GM15510 (cell line): ENCODE measurements around the gene PACS1.
A peak's percentile ranks its signal among the peaks of the same experiment; 100 is the strongest.

Source experiments
- POLR2A ChIP-seq: IDR thresholded peaks from 3 replicates; pipeline ENCODE4 v1.6.1; 2011; ENCODE audit warnings: borderline replicate concordance; ENCODE audit not compliant: insufficient read length; ENCODE audit errors: extremely low read depth

PACS1 gene

DNA sequence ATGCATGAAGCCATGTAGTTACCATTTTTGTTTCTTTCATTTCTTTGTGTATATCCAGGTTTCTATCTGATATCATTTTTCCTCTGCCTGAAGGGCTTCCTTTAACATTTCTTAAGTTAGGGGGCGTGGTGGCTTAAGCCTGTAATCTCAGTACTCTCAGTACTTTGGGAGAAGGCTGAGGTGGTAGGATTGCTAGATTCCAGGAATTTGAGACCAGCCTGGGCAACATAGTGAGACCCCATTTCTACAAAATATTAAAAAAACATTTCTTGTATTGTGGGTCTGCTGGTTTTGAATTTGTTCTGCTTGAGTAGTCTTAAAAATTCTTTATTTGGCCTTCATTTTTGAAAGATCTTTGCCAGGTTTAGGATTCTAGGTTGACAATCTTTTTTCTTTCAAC is 5.5 kb upstream of the PACS1 start:
- TF ChIP-seq POLR2A, result no peak

DNA sequence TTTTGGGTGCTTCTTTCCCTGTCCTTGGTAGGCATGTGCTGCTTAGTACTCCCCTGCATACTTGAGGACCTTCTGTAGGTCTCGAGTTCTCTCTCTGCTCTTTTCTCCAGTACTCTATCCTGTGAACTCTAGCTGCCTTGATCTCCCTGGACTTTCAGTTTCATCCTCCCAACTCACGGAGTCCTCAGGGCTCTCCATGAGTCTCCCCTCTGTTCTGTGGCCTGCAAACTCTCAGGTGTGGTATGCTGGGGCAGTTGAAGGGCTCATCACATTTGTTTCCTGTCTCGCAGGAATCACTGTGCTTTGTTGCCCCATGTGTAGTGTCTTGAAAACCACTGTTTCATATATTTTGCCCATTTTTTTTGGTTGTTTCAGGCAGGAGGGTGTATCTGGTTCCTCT is 3.3 kb upstream of the PACS1 start:
- no peak for TF ChIP-seq POLR2A

DNA sequence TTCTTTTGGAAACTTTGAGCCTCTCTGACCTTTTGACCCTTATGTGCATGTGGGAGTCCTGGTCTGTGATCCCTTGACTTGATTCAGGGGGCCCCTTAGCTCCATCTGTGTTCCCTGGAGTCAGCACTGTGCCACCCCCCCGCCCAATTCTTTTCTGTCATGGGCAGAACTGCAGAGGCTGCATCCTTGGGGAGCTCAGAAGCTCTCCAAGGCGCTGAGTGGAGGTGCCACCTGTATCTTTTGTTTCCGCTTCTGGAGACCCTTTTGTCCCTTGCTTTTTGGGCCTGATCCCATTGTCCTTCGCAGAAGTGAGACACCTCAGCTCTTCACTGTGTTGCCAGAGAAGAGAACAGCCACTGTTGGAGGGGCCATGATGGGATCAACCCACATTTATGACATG is 2.4 kb upstream of the PACS1 start:
- TF ChIP-seq POLR2A, result no peak

DNA sequence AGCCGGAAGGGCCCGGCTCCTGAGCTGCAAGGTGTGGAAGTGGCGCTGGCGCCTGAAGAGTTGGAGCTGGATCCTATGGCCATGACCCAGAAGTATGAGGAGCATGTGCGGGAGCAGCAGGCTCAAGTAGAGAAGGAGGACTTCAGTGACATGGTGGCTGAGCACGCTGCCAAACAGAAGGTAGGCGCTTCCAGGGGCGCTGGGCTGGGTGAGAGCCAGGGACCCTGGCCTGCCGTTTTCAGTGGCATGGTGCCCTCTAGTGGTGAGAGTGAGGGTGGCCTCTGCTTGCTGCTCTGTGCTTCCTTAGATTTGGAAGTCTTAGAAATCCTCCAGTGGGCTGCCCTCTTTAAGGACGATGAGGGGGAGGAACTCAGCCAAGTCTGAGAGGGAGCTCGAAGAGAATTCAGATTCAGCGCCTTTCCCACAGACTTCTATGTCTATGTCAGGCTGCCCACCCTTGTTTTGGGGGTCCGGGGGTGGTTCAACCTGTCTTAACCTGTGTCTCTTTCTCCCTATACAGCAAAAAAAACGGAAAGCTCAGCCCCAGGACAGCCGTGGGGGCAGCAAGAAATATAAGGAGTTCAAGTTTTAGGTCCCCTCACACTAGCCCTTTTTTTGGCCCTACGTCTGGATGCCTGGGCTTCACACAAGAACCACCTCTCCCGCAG is 1.8 kb upstream of the PACS1 start:
- no peak for TF ChIP-seq POLR2A

DNA sequence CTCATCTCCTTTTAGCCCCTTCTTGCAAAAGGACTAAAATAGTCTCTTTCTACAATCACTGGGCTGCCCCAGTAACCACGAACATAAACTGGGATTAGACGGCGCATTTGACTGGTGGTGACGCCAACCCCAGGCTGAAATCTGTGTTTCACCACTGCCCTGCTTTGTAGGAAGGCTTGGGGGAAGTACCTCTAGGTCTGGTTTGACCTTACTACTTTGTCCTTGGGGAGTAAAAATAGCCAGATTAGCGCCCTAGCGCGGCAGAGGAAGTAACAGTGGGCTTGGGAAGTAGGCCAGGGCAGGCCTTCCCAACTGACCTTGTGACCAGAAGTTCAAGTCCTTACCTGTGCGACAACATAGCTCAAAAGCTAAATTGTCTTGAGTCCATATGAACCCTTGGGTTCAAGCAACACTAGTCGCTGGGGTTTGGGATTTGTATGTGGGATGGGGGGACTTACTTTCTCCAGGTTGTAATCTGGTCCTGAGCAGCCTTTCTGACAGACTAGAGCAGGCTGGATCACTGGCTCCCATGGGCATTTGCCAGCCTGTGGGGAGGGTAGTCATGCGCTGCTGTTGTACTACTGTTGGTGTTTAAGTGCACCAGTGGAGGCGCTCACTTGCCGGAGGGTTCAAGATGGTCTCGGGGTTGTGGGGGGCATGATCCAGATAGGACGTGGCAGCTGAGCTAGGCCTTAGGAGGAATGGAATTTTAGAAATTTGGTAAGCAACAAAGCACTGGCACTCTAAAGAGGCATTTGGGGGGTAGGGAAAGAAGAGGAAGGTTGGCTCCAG is 953 bp upstream of the PACS1 start:
- peak; percentile 8 for TF ChIP-seq POLR2A

DNA sequence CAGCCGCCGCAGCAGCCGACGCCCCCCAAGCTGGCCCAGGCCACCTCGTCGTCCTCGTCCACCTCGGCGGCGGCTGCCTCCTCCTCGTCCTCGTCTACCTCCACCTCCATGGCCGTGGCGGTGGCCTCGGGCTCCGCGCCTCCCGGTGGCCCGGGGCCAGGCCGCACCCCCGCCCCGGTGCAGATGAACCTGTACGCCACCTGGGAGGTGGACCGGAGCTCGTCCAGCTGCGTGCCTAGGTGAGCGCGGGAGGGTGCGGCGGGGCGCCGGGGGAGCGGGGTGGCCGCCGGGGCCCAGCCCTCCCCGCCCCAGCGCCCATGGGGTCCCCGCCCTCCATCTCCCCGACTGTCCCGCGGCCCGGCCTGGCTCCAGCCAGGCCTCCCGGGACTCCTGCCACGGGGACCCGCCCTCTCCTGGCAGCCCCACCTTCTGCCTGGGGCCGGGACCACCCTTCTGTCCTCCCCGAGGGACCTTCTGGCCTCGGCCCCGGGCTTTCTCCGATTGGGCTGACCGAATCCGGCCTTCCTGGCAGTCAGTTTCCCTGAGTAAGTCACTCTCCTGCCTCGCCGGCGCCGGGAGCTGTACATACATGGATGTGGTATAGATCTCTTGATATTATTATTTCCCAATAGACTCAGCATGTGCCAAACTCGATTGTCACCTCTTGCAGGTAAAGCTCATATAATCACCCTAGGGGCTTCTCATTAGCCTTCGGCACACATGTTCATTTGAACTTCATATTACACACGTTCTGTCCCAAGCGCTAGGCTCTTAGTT is 720 bp downstream of the PACS1 start:
- no peak for TF ChIP-seq POLR2A

DNA sequence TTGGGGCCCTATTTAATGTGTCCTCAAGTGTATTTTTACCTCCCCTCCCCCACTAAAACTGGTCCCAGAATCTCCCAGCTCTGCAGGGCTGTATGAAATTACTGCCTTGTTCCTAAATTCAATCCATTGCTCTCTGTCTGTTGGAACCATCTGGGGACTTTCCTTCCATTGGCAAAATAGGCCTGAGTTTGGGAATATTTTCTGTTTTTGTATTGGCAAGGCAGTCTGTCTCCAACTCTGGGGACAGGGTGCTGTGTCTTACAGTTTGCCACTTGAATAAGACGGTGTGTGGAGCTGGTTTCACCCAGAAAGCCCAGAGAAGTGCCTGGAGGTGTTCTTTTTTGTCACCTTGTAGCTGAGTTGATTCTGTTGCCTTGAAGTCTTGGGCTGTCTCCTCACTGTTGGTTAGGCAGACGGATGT is 1.3 kb downstream of the PACS1 start:
- TF ChIP-seq POLR2A, result no peak

DNA sequence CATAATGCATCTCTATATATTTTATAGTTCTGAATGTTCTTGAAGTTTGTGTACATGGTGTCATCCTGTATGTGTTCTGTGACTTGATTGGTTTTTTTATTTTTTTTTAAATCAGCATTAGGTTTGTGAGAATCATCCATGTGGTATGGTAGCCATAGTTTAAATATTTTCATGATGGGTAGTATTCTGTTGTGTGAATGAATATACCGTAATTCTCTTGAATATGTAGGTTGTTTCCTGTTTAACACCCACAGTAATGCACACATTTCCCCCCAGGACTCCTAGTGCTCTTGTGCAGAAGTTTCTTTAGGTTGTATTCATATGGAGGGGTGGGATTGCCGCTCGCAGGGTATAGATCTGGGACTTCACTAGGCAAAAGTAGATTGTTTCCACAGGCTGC is 2.0 kb downstream of the PACS1 start:
- TF ChIP-seq POLR2A, result no peak

DNA sequence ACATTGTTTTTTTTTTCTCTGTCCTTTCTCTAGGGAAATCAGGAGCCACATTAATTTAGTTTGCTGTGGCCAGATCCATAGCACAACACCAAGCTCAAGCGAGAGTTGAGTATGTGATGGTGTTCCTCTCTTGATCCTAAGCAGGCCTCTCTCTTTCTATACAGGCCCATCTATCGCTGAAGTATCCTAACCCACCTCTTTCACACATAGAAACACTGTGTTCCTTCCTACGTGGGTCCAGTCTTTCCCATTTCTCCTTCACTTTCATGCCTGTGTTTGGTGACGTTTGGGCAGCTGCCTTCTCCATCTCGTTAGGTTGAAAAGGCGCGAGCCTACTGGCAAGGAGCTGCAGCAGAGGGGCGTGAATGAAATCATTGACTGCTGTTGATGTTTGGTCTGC is 2.4 kb downstream of the PACS1 start:
- no peak for TF ChIP-seq POLR2A

DNA sequence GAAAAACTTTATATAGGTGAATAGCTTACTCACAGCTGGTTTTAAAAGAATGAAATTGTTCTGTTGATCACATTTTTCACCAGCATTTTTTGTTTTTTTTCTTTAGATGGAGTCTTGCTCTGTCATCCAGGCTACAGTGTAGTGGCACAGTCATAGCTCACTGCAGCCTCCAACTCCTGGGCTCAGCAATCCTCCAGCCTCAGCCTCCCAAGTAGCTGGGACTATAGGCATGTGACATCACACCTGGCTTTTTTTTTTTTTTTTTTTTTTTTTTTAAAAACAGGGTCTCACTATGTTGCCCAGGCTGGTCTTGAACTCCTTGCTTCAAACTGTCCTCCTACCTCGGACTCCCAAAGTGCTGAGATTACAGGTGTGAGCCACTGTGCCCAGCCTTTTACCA is 3.6 kb downstream of the PACS1 start:
- no peak for TF ChIP-seq POLR2A

DNA sequence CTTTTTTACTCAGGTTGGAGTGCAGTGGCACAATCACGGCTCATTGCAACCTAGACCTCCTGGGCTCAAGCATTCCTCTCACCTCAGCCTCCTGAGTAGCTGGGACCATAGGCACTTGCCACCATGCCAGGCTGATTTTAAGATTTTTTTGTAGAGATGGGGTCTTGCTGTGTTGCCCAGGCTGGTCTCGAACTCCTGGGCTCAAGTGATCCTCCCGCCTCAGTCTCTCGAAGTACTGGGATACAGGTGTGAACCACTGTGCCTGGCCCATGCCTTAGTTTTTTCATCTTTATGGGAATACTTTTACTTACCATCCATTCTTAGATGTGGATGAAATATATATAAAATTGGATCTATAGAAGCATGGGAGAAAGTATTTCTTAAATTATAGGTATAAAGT is 5.2 kb downstream of the PACS1 start:
- TF ChIP-seq POLR2A, result no peak

DNA sequence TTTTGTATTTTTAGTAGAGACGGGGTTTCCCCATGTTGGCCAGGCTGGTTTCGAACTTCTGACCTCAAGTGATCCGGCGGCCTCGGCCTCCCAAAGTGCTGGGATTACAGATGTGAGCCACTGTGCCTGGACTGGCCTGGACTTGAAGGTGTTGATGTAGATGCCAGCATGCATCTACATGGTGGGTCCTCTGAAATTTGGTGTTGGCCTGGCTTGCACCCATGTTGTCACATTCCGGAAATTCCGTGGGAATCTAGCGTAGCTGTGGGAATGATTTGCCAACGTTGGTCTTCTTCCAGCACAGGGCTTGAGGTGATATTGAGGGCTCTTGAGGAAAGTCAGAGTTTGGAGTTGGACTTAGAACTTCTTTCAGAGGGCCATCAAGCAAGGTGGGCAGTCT is 6.5 kb downstream of the PACS1 start:
- TF ChIP-seq POLR2A, result no peak

DNA sequence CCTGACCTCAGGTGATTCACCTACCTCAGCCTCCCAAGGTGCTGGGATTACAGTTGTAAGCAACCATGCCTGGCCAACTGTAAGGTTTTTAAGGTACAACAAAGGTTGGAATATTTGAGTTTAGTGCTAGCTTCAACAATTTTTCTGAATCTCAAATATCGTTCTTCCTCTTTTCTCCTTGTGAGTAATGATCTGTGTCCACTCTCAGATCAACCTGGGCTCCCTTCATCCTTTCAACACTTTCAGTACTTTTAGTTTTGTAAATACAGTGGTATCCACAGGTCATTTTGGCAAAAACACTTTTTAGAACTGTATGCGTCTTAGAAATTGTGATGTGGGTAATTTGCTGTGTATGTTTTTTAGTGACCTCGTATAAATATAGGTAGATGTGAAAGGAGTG is 7.9 kb downstream of the PACS1 start:
- no peak for TF ChIP-seq POLR2A

DNA sequence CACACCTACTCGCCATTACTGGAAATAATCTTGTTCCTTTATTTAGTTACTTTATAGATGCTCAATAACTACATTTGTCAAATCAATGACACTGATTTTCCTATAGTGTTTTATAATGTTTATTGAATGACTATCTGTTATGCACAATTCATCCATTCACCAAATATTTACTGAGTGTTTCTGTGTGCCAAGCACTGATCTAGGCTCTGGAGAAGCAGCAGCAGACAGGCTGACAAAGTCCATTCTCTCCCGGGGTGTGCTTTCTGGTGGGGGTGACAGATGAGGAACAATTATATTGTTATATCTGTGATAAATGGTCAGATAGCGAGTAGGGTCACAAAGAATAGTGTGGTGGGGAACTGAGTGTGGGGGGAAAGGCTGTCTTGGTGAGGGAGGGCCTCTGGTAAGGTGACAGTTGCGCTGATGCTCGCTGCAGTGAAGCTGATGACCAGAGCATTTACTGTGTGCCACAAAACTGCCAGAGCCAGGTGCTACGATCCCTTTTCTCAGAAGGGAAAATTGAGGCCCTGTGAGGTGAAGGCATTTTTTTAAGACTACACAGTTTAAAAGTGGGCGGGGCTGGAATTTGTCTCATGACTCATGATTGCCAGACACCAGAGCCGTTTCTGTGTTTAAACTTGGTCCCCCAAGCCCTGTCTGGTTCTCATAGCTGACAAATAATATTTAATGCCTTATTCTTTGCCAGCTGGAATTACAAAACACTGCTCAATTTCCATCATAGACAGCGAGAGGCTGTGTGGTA is 10.2 kb downstream of the PACS1 start:
- no peak for TF ChIP-seq POLR2A

DNA sequence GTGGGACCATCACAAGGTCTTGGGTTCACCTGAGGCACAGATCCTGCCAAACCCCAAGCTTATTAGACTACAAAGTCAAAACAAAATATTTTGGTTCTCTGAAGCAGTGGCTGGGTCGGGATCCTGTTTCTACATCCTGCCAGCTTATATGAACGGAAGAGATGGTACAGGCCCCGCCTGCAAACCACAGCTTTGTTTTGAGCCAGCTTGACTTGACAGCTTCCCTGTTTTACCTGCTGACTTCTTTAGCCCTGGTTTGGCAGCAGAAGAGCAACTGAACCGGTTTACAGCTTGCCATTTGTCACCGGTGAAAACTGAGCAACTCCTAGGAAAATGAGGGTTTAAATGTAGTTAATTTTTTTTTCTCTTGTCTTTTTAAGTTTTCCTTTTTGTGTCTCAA is 11.4 kb downstream of the PACS1 start:
- TF ChIP-seq POLR2A, result peak; percentile 16
